Measurements from ENCODE around the gene TLR7.

TLR7 gene

DNA sequence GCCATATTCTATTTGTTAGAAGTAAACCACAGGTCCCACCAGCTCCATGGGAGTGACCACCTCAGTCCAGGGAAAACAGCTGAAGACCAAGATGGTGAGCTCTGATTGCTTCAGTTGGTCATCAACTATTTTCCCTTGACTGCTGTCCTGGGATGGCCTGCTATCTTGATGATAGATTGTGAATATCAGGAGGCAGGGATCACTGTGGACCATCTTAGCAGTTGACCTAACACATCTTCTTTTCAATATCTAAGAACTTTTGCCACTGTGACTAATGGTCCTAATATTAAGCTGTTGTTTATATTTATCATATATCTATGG is 55.7 kb downstream of the TLR7 start:
- DNase-seq (ENCODE audit: low read depth in 2 of 2, low spot score in 1 of 2): no peak

GRCh38 chrX:12929701-12930100 is 62.8 kb downstream of the TLR7 start:
- DNase-seq (ENCODE audit: low read depth in 2 of 2, low spot score in 1 of 2): no peak

DNA sequence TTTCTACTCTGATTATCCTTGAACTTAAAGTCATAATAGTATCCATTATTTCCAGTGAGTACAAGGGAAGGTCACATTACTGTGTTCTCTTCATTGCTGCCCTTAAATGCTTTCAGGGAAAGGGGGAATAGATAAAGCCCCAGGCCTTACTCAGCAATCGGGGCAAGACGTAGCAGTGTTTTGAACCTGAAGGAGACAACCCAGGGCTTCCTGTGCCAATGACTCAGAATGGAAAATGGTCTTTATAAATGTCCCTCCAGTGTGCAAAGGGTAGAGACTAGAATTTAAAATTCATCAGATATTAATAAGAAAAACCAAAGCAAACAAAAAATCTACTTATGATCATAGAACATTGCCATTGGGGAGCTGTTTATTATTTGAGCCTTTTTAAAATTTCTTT is 63.3 kb downstream of the TLR7 start:
- DNase-seq (ENCODE audit: low read depth in 2 of 2, low spot score in 1 of 2): no peak

DNA sequence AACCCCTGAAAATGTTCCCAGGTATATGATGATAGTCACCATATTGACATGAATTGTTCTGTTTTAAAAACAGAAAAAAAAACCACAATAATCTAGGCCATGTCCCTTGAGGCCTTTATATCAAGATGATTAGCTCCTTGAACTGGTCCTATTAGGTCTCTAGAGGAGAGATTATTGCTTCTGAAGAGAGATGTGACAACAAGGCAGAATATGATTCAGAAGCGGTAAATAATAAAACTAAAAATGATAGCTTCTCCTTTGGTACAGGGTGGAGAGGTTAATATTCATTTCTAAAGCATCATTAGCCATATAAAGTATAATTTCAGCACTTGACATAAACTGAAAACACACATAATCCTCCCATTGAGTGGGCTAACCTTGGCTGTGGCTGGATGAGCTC is 65.4 kb downstream of the TLR7 start:
- DNase-seq (ENCODE audit: low read depth in 2 of 2, low spot score in 1 of 2): no peak

DNA sequence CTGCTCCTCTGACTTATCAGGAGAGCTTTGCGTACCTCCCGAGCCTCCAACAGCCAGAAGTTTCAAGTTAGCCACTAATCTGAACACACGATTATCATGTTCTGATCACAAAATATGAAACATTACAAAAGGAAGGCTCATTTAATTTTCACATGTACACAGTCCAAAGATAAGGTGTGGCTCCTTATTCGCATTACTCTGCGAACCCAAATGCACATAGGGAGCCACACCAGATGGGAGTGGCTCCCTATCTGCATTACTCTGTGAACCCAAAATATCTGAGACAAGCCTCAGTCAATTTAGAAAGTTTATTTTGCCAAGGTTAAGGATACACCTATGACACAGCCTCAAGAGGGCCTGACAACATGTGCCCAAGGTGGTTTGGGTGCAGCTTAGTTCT is 68.0 kb downstream of the TLR7 start:
- no peak for DNase-seq (ENCODE audit: low read depth in 2 of 2, low spot score in 1 of 2)

DNA sequence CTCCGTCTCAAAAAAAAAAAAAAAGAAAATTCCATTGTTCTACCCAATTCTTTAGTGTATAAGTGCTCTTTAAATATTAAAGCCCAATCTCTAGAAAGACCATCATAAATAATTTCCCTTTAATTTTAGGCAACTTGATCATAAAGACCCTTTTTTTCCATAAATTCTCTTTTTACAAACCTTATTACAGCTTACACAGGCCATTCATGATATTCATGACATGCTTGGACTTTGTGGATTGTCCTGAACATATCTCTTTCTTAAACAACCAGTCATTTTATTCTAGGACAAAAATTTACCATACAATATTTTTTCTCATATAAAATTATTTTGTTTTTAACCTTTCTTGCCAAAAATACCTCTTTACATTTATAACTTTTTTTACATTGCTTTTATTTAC is 70.1 kb downstream of the TLR7 start:
- no peak for DNase-seq (ENCODE audit: low read depth in 2 of 2, low spot score in 1 of 2)

Measured in stimulated activated CD8-positive, alpha-beta memory T cell treated with anti-CD3 and anti-CD28 coated beads, Interleukin-4, amount 100 ng/mL, for 4 hours (primary cell).